Measurements from ENCODE around the gene EXOSC2.

GRCh38 chr9:130693101-130693425 lies 517 bp upstream of the EXOSC2 start:
- TF ChIP-seq, protein P1, sequence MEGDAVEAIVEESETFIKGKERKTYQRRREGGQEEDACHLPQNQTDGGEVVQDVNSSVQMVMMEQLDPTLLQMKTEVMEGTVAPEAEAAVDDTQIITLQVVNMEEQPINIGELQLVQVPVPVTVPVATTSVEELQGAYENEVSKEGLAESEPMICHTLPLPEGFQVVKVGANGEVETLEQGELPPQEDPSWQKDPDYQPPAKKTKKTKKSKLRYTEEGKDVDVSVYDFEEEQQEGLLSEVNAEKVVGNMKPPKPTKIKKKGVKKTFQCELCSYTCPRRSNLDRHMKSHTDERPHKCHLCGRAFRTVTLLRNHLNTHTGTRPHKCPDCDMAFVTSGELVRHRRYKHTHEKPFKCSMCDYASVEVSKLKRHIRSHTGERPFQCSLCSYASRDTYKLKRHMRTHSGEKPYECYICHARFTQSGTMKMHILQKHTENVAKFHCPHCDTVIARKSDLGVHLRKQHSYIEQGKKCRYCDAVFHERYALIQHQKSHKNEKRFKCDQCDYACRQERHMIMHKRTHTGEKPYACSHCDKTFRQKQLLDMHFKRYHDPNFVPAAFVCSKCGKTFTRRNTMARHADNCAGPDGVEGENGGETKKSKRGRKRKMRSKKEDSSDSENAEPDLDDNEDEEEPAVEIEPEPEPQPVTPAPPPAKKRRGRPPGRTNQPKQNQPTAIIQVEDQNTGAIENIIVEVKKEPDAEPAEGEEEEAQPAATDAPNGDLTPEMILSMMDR (IDR thresholded peaks at IDR 0.05; ENCODE audit: low read depth, low read length) = no peak
- TF ChIP-seq EZH2phosphoT487 (IDR thresholded peaks at IDR 0.05; ENCODE audit: low read depth) = no peak
